Measurements from ENCODE around the gene PIGU. TPM values are rescaled to one million over a fixed set of nuclear protein-coding genes. Genes with fewer than 3 reads are reported as not detected.
"Not testable (repeated sequence)": the region's sequence is repeated elsewhere in the genome, so short reads cannot be mapped to it uniquely, and the experiment has no call there.

PIGU gene
- polyA plus RNA-seq, 3 donors, result 35.2 to 44.1 (median 43.8) TPM

DNA sequence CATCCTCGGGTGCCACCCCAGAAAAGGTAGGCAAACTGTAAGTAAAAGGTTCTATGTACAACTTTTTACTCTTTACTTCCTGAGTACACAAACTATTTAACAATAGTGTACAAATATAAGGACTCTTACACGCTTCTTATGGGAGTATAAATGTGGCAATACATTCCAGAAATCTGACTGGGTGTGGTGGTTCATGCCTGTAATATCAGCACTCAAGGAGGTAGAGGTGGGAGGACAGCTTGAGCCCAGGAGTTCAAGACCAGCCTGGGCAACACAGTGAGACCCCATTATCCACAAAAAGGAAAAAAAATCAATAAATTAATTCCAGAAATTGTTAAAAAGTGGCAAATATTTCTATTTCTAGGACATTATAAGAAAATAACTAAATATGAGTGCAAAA, 48.9 kb downstream of the PIGU start:
- DNase-seq, result no peak

DNA sequence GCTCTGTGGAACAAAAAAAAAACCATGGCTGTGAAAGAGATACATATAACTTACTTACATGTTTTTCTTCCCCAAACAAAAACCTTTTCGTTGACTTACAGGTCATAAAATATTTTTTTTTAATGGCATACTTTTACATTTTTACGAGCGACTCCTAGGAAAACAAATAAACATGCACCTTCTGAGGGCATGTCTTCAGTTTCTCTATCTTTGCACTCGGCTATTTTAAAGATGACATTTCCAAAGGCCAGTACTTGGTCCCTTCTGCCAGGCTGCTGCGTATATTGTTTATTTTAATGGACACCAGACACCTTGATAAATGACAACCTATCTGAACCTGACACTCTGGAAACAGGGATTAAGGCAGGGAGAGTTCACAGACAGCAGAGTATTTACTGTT, 49.4 kb downstream of the PIGU start:
- DNase-seq, result no peak

- DNase-seq, result no peak
Measured at GRCh38 chr20:34626992-34627391, 49.9 kb downstream of the PIGU start.

GRCh38 chr20:34624629-34625028, 52.3 kb downstream of the PIGU start:
- no peak for DNase-seq

GRCh38 chr20:34622821-34623451, 54.0 kb downstream of the PIGU start:
- DNase-seq, result no peak

GRCh38 chr20:34621383-34622367, 55.2 kb downstream of the PIGU start:
- DNase-seq, result no peak

DNA sequence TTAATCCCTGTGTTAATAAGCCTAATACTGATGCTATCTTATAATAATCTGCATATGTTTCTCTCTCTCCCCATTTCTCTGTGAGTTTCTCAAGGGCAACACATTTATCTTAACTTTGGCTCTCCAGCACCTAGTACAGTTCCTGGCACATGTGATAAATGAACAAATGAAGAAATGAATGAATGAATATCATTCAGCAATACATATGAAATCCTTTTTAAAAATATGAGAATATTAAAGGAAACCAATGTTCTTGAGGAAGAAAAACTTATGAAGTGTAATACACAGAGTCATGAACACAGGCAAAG, 55.9 kb downstream of the PIGU start:
- DNase-seq, result no peak

DNA sequence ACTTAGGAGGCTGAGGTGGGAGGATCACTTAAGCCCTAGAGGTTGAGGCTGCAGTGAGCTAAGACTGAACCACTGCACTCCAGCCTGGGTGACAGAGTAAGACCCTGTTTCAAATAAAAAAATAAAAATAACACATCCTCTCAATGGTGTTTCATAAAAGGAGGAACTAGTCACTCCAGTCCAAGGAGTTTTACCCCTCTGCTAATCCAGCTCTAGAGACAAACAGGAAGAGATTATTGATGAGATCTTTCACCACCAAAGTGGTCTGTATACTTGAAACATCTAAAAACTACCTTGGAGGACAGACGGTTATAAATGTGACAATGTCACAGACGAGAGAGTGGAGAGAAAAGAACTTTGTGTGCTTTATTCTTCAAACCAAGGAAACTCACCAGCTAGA, 58.2 kb downstream of the PIGU start:
- no peak for DNase-seq

- DNase-seq, result not testable (repeated sequence)
Measured at GRCh38 chr20:34616913-34617312, 60.0 kb downstream of the PIGU start.

- no peak for DNase-seq
Measured at GRCh38 chr20:34615477-34615876, 61.4 kb downstream of the PIGU start.

- not testable (repeated sequence) for DNase-seq
Measured at GRCh38 chr20:34611976-34612375, 64.9 kb downstream of the PIGU start.

GRCh38 chr20:34607066-34607465, 69.8 kb downstream of the PIGU start:
- DNase-seq, result no peak

GRCh38 chr20:34604980-34605788, 71.7 kb downstream of the PIGU start:
- DNase-seq, result peak; percentile 26

DNA sequence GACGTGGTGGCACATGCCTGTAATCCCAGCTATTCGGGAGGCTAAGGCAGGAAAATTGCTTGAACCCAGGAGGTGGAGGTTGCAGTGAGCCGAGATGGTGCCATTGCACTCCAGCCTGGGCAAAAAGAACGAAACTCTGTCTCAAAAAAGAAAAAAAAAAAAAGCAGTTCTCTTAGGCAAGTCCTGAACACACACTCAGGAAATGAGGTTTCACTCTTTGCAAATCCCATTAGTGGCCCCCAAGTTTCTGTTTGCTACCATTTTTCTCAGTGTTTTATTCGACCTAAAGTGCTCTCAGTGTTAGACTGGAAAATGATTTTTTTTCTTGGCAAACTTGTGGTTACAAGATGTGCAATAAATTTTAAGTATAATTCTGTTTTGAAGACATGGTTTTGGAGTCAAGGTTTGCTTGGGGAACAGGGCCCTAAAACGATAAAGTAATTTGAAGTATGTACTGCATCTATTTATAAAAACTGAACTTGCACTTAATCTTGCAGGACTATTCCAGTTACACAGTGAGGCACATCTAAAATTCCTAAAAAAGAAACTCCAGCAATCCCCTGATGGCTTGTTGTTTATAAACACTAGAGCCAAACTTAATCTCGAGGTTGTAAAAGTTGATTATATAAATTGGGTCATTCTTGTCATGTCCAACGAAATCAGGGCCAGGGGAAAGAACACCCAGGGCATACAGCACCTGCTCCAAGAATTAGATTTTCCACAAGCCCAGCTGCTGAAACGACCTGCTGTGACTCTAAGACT, 75.8 kb downstream of the PIGU start:
- no peak for DNase-seq

DNA sequence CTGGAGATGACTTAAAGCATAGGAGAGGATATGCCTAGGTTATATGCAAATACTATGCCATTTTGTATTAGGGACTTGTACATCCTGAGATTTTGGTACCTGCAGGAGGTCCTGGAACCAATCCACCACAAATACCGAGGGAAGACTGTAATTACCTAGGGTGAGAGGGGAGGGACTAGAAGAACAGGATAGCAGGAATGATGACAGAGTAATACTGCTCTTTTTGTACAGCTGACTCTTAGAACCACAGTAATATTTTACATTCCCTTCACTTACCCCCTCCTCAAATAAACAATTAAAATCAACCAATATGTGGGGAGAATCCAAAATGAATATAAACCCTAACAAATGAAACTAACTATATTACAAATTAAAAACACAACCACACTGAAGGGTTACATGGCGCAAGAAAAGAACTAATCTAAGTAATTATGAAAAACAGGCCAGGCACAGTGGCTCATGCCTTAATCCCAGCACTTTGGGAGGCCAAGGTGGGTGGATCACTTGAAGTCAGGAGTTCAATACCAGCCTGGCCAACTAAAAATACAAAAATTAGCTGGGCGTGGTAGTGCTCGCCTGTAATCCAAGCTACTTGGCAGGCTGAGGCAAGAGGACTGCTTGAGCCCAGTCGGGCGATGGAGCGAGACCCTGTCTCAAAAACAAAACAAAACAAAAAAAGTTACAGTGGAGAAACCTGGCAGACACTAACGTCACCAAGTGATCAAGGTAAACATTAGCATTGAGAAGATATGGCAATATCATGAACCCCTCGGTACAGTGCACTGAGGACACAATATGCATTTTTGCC, 81.3 kb downstream of the PIGU start:
- DNase-seq, result no peak

DNA sequence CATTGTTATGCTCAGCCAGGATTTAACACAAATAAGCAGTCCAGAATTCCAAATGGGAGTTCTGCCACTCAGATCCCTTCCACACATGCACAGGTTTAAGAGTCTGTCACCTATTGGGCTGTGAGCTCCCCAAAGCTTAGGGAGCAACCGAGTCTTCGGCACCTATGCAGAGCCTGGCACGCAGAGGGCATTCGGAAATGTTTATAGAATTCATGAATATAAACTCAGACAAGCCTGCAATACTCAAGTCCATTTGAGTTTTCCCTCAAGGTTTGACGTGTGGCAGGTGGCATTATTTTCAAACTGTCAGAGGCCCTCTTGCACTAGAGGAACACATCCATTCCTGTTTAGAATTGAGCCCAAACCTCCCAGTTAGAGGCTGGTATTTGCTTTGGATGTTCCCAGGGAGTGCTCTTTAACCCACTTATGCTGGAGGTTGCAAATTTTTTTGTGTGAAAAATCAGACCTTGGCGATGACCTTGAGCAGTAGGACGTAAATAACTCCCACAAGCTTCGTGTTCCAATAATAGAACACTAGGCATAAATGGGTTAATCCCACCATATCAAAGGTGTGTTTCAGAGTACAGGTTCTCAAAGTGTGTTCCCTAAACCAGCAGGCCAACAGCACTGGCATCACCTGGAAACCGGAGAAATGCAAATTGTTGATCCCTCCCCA, 90.3 kb downstream of the PIGU start:
- DNase-seq, result no peak

DNA sequence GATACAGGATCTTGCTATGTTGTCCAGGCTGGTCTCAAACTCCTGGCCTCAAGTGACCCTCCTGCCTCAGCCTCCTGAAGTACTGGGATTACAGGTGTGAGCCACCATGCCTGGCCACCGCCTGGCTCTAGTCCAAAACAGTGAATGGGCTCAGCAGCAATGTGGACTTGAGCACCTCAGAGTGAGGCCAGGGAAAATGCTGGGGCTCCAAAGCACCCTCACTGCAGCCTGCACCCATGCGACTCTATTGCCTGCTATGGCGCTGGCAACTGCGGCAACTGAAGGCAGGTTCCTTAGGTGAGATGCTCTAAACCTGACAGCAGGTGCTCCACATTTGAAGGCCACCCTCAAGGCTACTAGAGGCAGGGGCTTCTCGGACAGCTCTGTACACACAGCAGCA, 91.9 kb downstream of the PIGU start:
- DNase-seq, result no peak

DNA sequence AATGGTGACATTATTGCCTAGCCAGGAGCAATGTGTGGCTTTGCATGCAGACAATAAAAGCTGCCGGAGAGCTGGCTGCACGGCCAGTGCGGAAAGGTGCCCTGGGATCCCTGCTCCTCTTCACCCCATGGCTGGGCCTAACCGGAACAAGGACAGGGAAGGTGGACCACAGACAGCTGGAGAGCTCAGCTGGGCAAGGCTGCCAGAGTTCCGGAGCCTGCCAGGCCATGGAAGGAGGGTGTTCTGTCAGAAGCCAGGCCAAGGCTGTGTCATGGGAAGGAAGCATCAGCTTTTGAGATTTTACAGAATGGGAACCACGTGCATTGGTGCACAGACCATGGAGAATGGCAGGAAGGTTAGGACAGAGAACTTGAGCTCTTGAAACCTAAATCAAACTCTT, 93.3 kb downstream of the PIGU start:
- DNase-seq, result no peak

GRCh38 chr20:34582911-34583310, 94.0 kb downstream of the PIGU start:
- no peak for DNase-seq

- DNase-seq, result no peak
Measured at GRCh38 chr20:34582221-34582620, 94.7 kb downstream of the PIGU start.

Measured in renal pelvis (tissue), 4 donors.